Esophagus squamous epithelium (tissue), 4 donors: ENCODE results near the gene TSEN34.

Experiments used
- POLR2A ChIP-seq, 4 donors: fragments of 450-650 bp; IDR thresholded peaks; one replicate each; pipeline ENCODE4 v1.6.1; 2017; ENCODE audit warnings: antibody characterized with exemption in 4 of 4, mild to moderate bottlenecking in 4 of 4, moderate library complexity in 3 of 4
- TF ChIP-seq, protein P1 (sequence below), 6 experiments: fragments of 450-650 bp in 4 of 6; fragments of 200-600 bp in 2 of 6; sonication (generic) in 2 of 6; IDR thresholded peaks; one replicate each; pipeline ENCODE4 v1.5.1; 2016 to 2019; ENCODE audit warnings: antibody characterized with exemption in 6 of 6, mild to moderate bottlenecking in 4 of 6, moderate library complexity in 4 of 6

DNA sequence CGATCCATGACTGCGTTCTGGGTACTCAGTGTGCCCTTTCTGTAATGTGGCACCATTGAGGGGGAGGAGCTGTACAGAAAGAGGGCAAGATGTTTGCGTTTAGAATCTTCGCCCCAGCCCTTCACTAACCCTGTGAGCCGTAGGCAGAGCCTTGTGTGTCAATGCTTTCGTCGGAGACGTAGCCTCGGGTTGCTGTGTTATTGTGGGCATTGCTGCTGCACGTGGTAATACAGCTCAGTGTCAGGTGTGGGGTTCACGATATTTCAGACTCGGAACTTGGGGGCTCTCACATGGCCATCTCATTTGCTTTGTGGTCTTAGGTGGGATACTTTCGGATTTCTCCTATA, 15.7 kb downstream of the TSEN34 start:
- TF ChIP-seq, protein P1, sequence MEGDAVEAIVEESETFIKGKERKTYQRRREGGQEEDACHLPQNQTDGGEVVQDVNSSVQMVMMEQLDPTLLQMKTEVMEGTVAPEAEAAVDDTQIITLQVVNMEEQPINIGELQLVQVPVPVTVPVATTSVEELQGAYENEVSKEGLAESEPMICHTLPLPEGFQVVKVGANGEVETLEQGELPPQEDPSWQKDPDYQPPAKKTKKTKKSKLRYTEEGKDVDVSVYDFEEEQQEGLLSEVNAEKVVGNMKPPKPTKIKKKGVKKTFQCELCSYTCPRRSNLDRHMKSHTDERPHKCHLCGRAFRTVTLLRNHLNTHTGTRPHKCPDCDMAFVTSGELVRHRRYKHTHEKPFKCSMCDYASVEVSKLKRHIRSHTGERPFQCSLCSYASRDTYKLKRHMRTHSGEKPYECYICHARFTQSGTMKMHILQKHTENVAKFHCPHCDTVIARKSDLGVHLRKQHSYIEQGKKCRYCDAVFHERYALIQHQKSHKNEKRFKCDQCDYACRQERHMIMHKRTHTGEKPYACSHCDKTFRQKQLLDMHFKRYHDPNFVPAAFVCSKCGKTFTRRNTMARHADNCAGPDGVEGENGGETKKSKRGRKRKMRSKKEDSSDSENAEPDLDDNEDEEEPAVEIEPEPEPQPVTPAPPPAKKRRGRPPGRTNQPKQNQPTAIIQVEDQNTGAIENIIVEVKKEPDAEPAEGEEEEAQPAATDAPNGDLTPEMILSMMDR (IDR thresholded peaks at IDR 0.05): no peak
- TF ChIP-seq POLR2A (IDR thresholded peaks at IDR 0.05): no peak
